K562 (cell line): ENCODE results near the gene NTM. TPM values are rescaled to one million over a fixed set of nuclear protein-coding genes. Genes with fewer than 3 reads are reported as not detected.

Experiments
- ATAC-seq: fragments of 200-7000 bp; cut with Tn5 transposase; 3 replicates; pipeline ENCODE4 v1.9.1; 2020; ENCODE audit warnings: moderate library complexity
- BruUV-seq: library from RNA; stranded (reverse); fragments of 400-500 nt; replicated peaks from 2 replicates; lab custom pipeline; 2021; lab: Mats Ljungman, UMichigan
- CTCF ChIA-PET: fragments of 300-600 bp; formaldehyde crosslinking; extraction: SDS; loops from one replicate; lab custom pipeline; 2021; ENCODE audit warnings: low intra/inter-chr PET ratio; lab: Yijun Ruan, JAX
- POLR2A ChIA-PET: fragments of 300-600, 350-650 bp; sonication (Branson Sonifier 250); formaldehyde crosslinking; extraction: SDS; loops from one replicate; lab custom pipeline; 2021; ENCODE audit warnings: antibody characterized with exemption, inconsistent platforms; lab: Yijun Ruan, JAX
- DNase-seq, 4 experiments: peaks; one replicate each; pipeline versions ENCODE4 v3.0.0 to v3.0.0-alpha.2; 2011 to 2018; ENCODE audit warnings: low spot score in 3 of 4, mixed read lengths in 3 of 4; ENCODE audit errors: extremely low read depth in 1 of 4
- FAIRE-seq: peaks from 2 replicates; lab custom pipeline; 2011; peaks lifted over from hg19 to GRCh38; lab: Jason Lieb, UNC
- H2AFZ ChIP-seq: 2 replicates; pipeline ENCODE4 v1.6.0; 2011; ENCODE audit warnings: low read depth, low read length, control low read depth, inconsistent platforms
- H3K27ac ChIP-seq: fragments of 200-600 bp; 3 replicates; pipeline ENCODE4 v1.8.0; 2011; ENCODE audit warnings: low read depth, mild to moderate bottlenecking, control low read depth, inconsistent platforms, low read length, moderate library complexity, mixed read lengths; ENCODE audit errors: extremely low read depth
- H3K27me3 ChIP-seq, 2 experiments: fragments of 300-600 bp in 1 of 2; 2 replicates in 1 of 2; 3 replicates in 1 of 2; pipeline versions ENCODE4 v1.6.0 to v1.8.0; 2011; ENCODE audit warnings: inconsistent platforms in 2 of 2, low read length in 2 of 2, mild to moderate bottlenecking in 1 of 2, mixed read lengths in 1 of 2, moderate library complexity in 1 of 2; ENCODE audit not compliant: control insufficient read depth in 2 of 2, insufficient read depth in 2 of 2
- H3K36me3 ChIP-seq: fragments of 300-600 bp; 3 replicates; pipeline ENCODE4 v1.8.0; 2011; ENCODE audit warnings: mild to moderate bottlenecking, low read length, inconsistent platforms; ENCODE audit not compliant: control insufficient read depth, insufficient read depth
- H3K4me1 ChIP-seq, 2 experiments: fragments of 200-600 bp in 1 of 2; replicated peaks in 1 of 2; 2 replicates in 1 of 2; 3 replicates in 1 of 2; pipeline versions ENCODE4 v1.5.1 to v1.8.0; 2011; ENCODE audit warnings: inconsistent platforms in 2 of 2, low read length in 2 of 2, mild to moderate bottlenecking in 1 of 2, mixed read lengths in 1 of 2, moderate library complexity in 1 of 2; ENCODE audit not compliant: control insufficient read depth in 2 of 2, insufficient read depth in 2 of 2
- H3K4me2 ChIP-seq: 2 replicates; pipeline ENCODE4 v1.6.1; 2011; ENCODE audit warnings: low read length, control low read depth, inconsistent platforms, mixed read lengths; ENCODE audit not compliant: insufficient read depth
- H3K4me3 ChIP-seq: fragments of 200-600 bp; sonication (generic), shearing (Covaris generic); 2 replicates; pipeline ENCODE4 v1.5.1; 2016; ENCODE audit warnings: control low read depth, inconsistent platforms
- H3K79me2 ChIP-seq: fragments of 200-600 bp; 3 replicates; pipeline ENCODE4 v1.8.0; 2011; ENCODE audit warnings: low read length, inconsistent platforms; ENCODE audit not compliant: control insufficient read depth, insufficient read depth
- H3K9ac ChIP-seq, 2 experiments: 2 replicates each; pipeline versions ENCODE4 v1.6.0 to v1.6.1; 2011; ENCODE audit warnings: low read depth in 2 of 2, low read length in 2 of 2, control low read depth in 1 of 2, inconsistent platforms in 1 of 2, mild to moderate bottlenecking in 1 of 2, mixed read lengths in 1 of 2; ENCODE audit not compliant: insufficient read depth in 1 of 2
- H3K9me1 ChIP-seq: one replicate; pipeline ENCODE4 v1.6.0; 2011; ENCODE audit warnings: inconsistent platforms, mild to moderate bottlenecking, low read length, moderate library complexity; ENCODE audit not compliant: control insufficient read depth, insufficient read depth
- H3K9me3 ChIP-seq: replicated peaks from 2 replicates; pipeline ENCODE4 v1.5.1; 2011; ENCODE audit warnings: low read depth, low read length, inconsistent platforms; ENCODE audit not compliant: control insufficient read depth, insufficient read depth
- H4K20me1 ChIP-seq: replicated peaks from 2 replicates; pipeline ENCODE4 v1.6.1; 2011; ENCODE audit warnings: low read length, inconsistent platforms, mixed read lengths; ENCODE audit not compliant: control insufficient read depth, insufficient read depth
- CEBPZ ChIP-seq: fragments of 150-350 bp; IDR thresholded peaks from 2 replicates; pipeline ENCODE4 v1.6.1; 2014; ENCODE audit warnings: low read depth, mild to moderate bottlenecking, low read length, borderline replicate concordance
- E2F6 ChIP-seq, 2 experiments: IDR thresholded peaks; 2 replicates each; pipeline ENCODE4 v1.6.1; 2011; ENCODE audit warnings: borderline replicate concordance in 1 of 2, control low read depth in 1 of 2, low read depth in 1 of 2, low read length in 1 of 2, mild to moderate bottlenecking in 1 of 2, mixed read lengths in 1 of 2, moderate library complexity in 1 of 2; ENCODE audit not compliant: insufficient read depth in 1 of 2, insufficient read length in 1 of 2, poor library complexity in 1 of 2, severe bottlenecking in 1 of 2; ENCODE audit errors: extremely low read depth in 1 of 2
- POLR2AphosphoS2 ChIP-seq: IDR thresholded peaks from 2 replicates; pipeline ENCODE4 v1.6.1; 2012; ENCODE audit warnings: low read length, improper control_type of control experiment
- SMAD3 ChIP-seq: fragments of 450-650 bp; formaldehyde crosslinking; conservative IDR thresholded peaks from 2 replicates; pipeline ENCODE4 v1.4.0; 2020; ENCODE audit warnings: mild to moderate bottlenecking
- ZBTB7A ChIP-seq: IDR thresholded peaks from 2 replicates; pipeline ENCODE4 v1.6.1; 2011; ENCODE audit warnings: low read depth, mild to moderate bottlenecking, low read length, moderate library complexity, borderline replicate concordance; ENCODE audit not compliant: control insufficient read depth
- WGBS: fragments of 100-300 bp; shearing (Covaris generic); methylation state at CpG from one replicate; pipeline ENCODE4 v1.1.6; 2016; ENCODE audit warnings: low coverage, mixed read lengths; ENCODE audit not compliant: insufficient coverage; ENCODE audit errors: missing lambda C conversion rate; 5-methylcytosine and 5-hydroxymethylcytosine counted together
- in situ Hi-C: fragments of 300-500 bp; cut with MboI; formaldehyde crosslinking; loops from 4 replicates; pipeline ENCODE4 v1.15.0; 2018; ENCODE audit warnings: inconsistent platforms, mixed read lengths
- intact Hi-C: fragments of 100-400 bp; cut with micrococcal nuclease; formaldehyde crosslinking; loops from 2 replicates; pipeline ENCODE4 v1.14.2; 2022
- polyA plus RNA-seq, 8 experiments: library from polyadenylated mRNA; depleted of rRNA in 4 of 8; stranded (reverse) in 5 of 8; unstranded in 3 of 8; fragments of >200 nt; fragmentation: Nextera tagmentation in 2 of 8; fragmentation: Illumina TruSeq in 1 of 8; extraction: Ambion mirVana in 2 of 8; extraction: Trizol in 1 of 8; gene quantifications; 2 replicates each; pipeline versions ENCODE4 v1.2.1 to v1.2.3, GENCODE V29; 2011 to 2014; ENCODE audit warnings: inconsistent platforms in 1 of 8, missing spikeins in 1 of 8
- total RNA-seq, 7 experiments: library from RNA; depleted of rRNA in 6 of 7; stranded (reverse); fragments of >200 nt in 6 of 7; fragmentation: Illumina TruSeq in 2 of 7; extraction: Trizol in 2 of 7; gene quantifications; 2 replicates each; pipeline versions ENCODE4 v1.2.1 to v1.2.3, GENCODE V29; 2011 to 2021; ENCODE audit warnings: low replicate concordance in 1 of 7

The NTM gene
- total and polyA plus RNA-seq, 9 of the 15 experiments (the other 6 are each of a cell fraction or from before 2014, with no cell fraction given): not detected

- TF ChIP-seq CEBPZ: no peak
- TF ChIP-seq SMAD3: no peak
Measured at GRCh38 chr11:131658414-131658813, 288.0 kb downstream of the NTM start (continued).

GRCh38 chr11:131658952-131659351, 288.5 kb downstream of the NTM start:
- POLR2A ChIA-PET: no interaction called here
- Histone ChIP-seq H3K27ac (no peak overlapping the region), H3K4me1 (no peaks in the 10 kb centered on the region), H3K9ac (no peak overlapping the region), H2AFZ (no peak overlapping the region), H3K9me1 (no peaks in the 10 kb centered on the region), H3K36me3 (no peaks in the 10 kb centered on the region), H3K4me2 (no peak overlapping the region), H3K79me2 (no peaks in the 10 kb centered on the region), H3K27me3 (peaks cover 0 to 11% of the 10 kb centered on the region in 2 experiments; a peak in 2 of 5 replicates), H4K20me1 (no peaks in the 10 kb centered on the region), H3K9me3 (no peaks in the 10 kb centered on the region), H3K4me3 (no peak overlapping the region)
- intact Hi-C loops: no loop called here
- CTCF ChIA-PET: no interaction called here
- TF ChIP-seq ZBTB7A (no peak), E2F6 (IDR thresholded peaks at IDR 0.05; ENCODE audit: borderline replicate concordance in 1 of 2, extremely low read depth in 1 of 2, insufficient read depth in 1 of 2, insufficient read length in 1 of 2, low read depth in 1 of 2, low read length in 1 of 2, poor library complexity in 1 of 2, severe bottlenecking in 1 of 2) (no peak), POLR2AphosphoS2 (no peak)
- in situ Hi-C loops: loop anchor here (25.0 kb wide), 1 partner anchor 747 kb away; the partner anchor contains the start of gene SNX19
- no peak for DNase-seq
- BruUV-seq: no TSS peak
- WGBS: 0% methylated on average over 2 of the region's 2 CpGs
- FAIRE-seq: no peak
- no peak for ATAC-seq
